PFSK-1 (cell line): ENCODE measurements around the gene GALNT9.

Experiments used
- FOXP2 ChIP-seq: optimal IDR thresholded peaks from 2 replicates; pipeline ENCODE3; 2011; ENCODE audit warnings: borderline replicate concordance, control low read depth, inconsistent platforms; ENCODE audit not compliant: insufficient read depth; ENCODE audit errors: extremely low read length, extremely low read depth
- POLR2AphosphoS5 ChIP-seq: IDR thresholded peaks from 2 replicates; pipeline ENCODE4 v1.6.1; 2012; ENCODE audit warnings: low read depth, mild to moderate bottlenecking, control low read depth, low read length, moderate library complexity
- REST ChIP-seq, 2 experiments: IDR thresholded peaks; 2 replicates each; pipeline versions ENCODE4 v1.6.1 to v1.8.0; 2011 to 2012; ENCODE audit warnings: low read depth in 2 of 2, low read length in 2 of 2, control low read depth in 1 of 2, inconsistent platforms in 1 of 2, mild to moderate bottlenecking in 1 of 2, moderate library complexity in 1 of 2; ENCODE audit not compliant: insufficient read depth in 1 of 2
- SIN3A ChIP-seq: IDR thresholded peaks from 2 replicates; pipeline ENCODE4 v1.6.1; 2012; ENCODE audit warnings: mild to moderate bottlenecking, low read length, moderate library complexity, borderline replicate concordance; ENCODE audit not compliant: insufficient read depth
- TAF1 ChIP-seq: IDR thresholded peaks from 2 replicates; pipeline ENCODE4 v1.6.1; 2012; ENCODE audit warnings: low read length, control low read depth, borderline replicate concordance; ENCODE audit not compliant: insufficient read depth

Gene GALNT9

GRCh38 chr12:132374612-132375445, 45.4 kb upstream of the GALNT9 start:
- TF ChIP-seq TAF1: no peak
- no peak for TF ChIP-seq FOXP2
- TF ChIP-seq REST (IDR thresholded peaks at IDR 0.05; ENCODE audit: insufficient read depth in 1 of 2, low read depth in 2 of 2, low read length in 2 of 2): no peak
- no peak for TF ChIP-seq POLR2AphosphoS5
- no peak for TF ChIP-seq SIN3A

DNA sequence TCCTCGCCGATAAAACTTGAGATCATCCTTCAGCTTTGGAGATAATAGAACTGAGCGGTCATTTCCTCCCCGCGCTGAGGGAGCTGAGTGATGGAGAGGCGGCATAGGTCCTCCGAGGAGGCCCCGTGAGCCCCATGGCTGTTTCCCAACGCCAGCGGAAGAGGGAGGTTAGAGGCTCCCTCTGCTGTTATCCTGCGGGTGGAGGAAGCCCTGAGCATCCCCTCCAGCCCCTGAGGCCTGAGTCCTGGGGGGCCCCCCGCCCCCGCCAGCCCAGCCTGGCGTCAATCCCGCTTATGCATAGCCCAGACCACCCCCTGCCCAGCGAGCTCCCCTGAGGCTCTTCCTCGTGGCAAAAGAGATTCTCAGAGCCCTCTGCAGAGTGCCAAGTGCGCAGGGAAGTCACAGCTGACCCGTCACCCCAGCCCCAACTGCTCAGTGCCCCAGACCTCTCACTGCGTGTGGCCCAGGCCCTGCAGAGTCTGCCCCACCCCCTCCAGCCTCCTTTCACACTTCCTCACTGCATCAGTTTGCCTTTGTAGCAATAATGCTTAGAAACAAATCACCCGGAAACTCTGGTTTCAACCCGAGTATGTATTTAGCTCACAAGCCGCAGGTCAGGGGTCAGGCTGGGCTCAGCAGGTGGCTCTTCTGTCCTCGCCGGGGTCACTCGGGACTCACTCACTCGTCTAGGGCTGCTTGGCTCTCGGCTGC, 44.7 kb upstream of the GALNT9 start:
- TF ChIP-seq FOXP2 (no peak), REST (IDR thresholded peaks at IDR 0.05; ENCODE audit: insufficient read depth in 1 of 2, low read depth in 2 of 2, low read length in 2 of 2) (no peak), SIN3A (no peak), POLR2AphosphoS5 (no peak), TAF1 (no peak)

DNA sequence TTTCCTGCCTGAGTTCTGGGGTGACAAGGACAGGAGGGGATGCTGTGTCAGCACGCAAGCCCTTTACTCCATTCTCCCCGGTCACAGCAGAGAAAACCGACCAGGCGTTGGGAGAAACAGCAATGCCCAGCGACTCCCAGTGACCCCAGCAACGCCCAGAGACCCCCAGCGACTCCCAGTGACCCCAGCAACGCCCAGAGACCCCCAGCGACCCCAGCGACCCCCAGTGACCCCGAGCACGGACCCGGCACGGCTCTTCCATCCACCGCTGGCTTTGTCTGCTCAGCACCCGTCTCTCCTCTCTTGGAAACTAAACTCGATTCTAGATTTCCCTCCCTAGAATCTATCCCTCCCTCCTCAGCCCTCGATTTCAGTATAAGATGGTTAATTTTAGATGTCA, 38.5 kb upstream of the GALNT9 start:
- TF ChIP-seq REST (IDR thresholded peaks at IDR 0.05; ENCODE audit: insufficient read depth in 1 of 2, low read depth in 2 of 2, low read length in 2 of 2) (no peak), FOXP2 (no peak), SIN3A (no peak), TAF1 (no peak), POLR2AphosphoS5 (no peak)

- TF ChIP-seq REST (IDR thresholded peaks at IDR 0.05; ENCODE audit: insufficient read depth in 1 of 2, low read depth in 2 of 2, low read length in 2 of 2) (no peak), FOXP2 (no peak), TAF1 (no peak), POLR2AphosphoS5 (no peak), SIN3A (no peak)
Measured at GRCh38 chr12:132367071-132367851, 37.9 kb upstream of the GALNT9 start.
